Fibroblast of pulmonary artery (primary cell): ENCODE measurements around the gene ZNF8.

Source experiments
- DNase-seq: peaks from one replicate; pipeline ENCODE4 v3.0.0-alpha.2; 2010; ENCODE audit warnings: low read depth
- H3K4me3 ChIP-seq: replicated peaks from 2 replicates; pipeline ENCODE4 v1.5.1; 2011; ENCODE audit warnings: low read depth, mild to moderate bottlenecking, control low read depth, low read length, moderate library complexity
- CTCF ChIP-seq: IDR thresholded peaks from 2 replicates; pipeline ENCODE4 v1.5.1; 2011; ENCODE audit warnings: mild to moderate bottlenecking, control low read depth, low read length, inconsistent platforms; ENCODE audit errors: missing control alignments

The ZNF8 gene

DNA sequence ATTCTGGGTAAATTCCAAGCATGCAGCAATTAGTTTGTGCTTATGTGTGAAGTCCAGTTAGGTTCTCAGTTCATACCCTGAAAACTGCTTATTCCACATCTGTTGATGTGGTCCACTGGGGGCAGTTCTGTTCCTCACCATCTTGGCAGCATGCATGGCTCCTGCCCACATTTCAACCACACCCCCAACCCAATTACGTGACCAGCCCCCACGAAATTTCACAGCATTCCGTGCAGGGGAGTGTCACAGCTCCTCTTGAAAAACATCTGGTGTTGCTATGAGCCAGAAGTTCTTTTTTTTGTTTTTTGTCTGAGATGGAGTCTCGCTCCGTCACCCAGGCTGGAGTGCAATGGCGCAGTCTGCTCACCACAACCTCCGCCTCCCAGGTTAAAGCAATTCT lies 17.3 kb downstream of the ZNF8 start:
- no peak overlapping the region for H3K4me3 ChIP-seq

GRCh38 chr19:58300620-58301019 lies 21.9 kb downstream of the ZNF8 start:
- no peak for DNase-seq
- TF ChIP-seq CTCF = no peak
- no peak overlapping the region for H3K4me3 ChIP-seq

More for the DNA sequence above, 17.3 kb downstream of the ZNF8 start:
- no peak for DNase-seq
- no peak for TF ChIP-seq CTCF

- TF ChIP-seq CTCF = no peak
- DNase-seq = no peak
- H3K4me3 ChIP-seq = peak overlapping the region; percentile 90
Observed at GRCh38 chr19:58304255-58304654, 25.5 kb downstream of the ZNF8 start.

DNA sequence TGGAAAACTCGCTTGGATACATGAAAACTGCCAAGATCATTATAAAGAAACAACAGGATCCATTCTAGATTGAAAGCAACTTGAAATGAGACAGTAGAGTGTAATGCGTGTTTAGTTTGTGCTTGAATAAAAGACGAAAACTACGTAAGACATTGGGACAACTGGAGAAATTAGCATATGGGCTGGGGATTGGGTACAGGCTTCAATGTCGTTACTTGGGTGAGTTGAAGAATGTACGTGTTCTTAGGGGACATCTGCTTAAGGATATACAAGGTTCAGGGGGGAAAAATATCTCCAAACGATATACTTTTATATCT lies 26.0 kb downstream of the ZNF8 start:
- no peak for TF ChIP-seq CTCF
- peak overlapping the region; percentile 90 for H3K4me3 ChIP-seq
- no peak for DNase-seq

DNA sequence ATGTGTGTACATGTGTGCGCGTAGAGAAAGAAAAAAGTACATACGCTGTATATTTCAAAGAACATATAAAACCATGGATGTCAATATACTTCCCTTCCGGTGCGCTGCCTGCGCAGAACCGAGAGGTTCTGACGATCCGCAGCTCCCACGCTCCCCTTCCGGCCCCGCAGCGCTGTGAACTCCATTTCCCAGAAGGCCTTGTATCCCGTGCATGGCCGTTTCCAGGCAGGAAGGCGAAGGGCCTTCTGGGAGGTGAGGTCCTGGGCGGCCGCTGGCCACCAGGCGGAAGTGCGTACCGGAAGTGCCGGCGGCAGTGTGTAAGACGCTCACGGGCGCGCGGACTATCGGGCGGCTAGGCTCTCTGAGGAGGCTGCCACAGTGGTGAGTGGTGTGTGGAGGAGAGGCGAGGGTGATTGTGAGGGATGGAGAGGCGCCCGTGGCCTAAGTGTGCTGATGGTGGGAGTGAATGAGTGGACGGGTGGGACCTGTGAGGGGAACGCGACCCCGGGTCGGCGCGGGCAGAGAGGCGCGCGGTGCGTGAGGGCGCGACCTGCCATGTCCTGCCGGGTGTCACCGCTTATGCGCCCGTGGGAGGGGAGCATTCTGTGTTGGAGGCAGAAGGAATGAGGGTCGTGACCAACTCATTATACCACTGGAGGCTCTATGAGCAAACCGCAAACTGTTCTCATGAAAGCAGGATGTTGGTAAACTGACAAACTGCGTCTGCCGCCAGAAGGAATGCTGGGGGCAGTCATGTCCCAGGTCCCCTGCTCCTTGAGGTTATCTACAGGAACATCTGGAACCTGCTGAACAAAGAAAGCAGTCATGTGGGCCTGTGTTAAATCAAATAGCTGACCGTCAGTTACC lies 26.5 kb downstream of the ZNF8 start, which contains the start of gene ERVK3-1:
Gene ERVK3-1 (plus strand): TSS at position 313 of the 867 bp plus-strand sequence. CDS start 6,792 bp downstream, outside the sequence.
- no peak for TF ChIP-seq CTCF
- DNase-seq = peak; percentile 99
- H3K4me3 ChIP-seq = peak within 1 kb of the TSS; percentile 90

GRCh38 chr19:58305932-58306323 lies 27.2 kb downstream of the ZNF8 start:
- TF ChIP-seq CTCF = no peak
- H3K4me3 ChIP-seq = peak overlapping the region; percentile 90
- peak; percentile 19 for DNase-seq

GRCh38 chr19:58307736-58308135 lies 29.0 kb downstream of the ZNF8 start:
- TF ChIP-seq CTCF = no peak
- H3K4me3 ChIP-seq = no peak overlapping the region
- DNase-seq = no peak
